HepG2 (cell line): ENCODE measurements around the gene GPR158. TPM values are rescaled to one million over a fixed set of nuclear protein-coding genes. Genes with fewer than 3 reads are reported as not detected.

Source experiments
- ATAC-seq: fragments of 200-7000 bp; cut with Tn5 transposase; 3 replicates; pipeline ENCODE4 v1.9.1; 2020; ENCODE audit warnings: mild to moderate bottlenecking, moderate library complexity
- BruUV-seq: library from RNA; stranded (reverse); fragments of 400-500 nt; replicated peaks from 2 replicates; lab custom pipeline; 2021; lab: Mats Ljungman, UMichigan
- CTCF ChIA-PET: fragments of 300-600 bp; formaldehyde crosslinking; extraction: SDS; loops from one replicate; lab custom pipeline; 2021; ENCODE audit warnings: low total read pairs, inconsistent platforms, low intra/inter-chr PET ratio; lab: Yijun Ruan, JAX
- POLR2A ChIA-PET: fragments of 350-600 bp; sonication (Branson Sonifier 250); formaldehyde crosslinking; loops from one replicate; lab custom pipeline; 2020; ENCODE audit warnings: antibody characterized with exemption, inconsistent platforms; lab: Yijun Ruan, JAX
- DNase-seq: peaks from one replicate; pipeline ENCODE4 v3.0.0-alpha.2; 2015; ENCODE audit warnings: low spot score
- FAIRE-seq: peaks from 3 replicates; lab custom pipeline; 2011; peaks lifted over from hg19 to GRCh38; lab: Jason Lieb, UNC
- H2AFZ ChIP-seq: one replicate; pipeline ENCODE4 v1.6.1; 2011; ENCODE audit warnings: low read length, inconsistent platforms
- H3K27ac ChIP-seq: fragments of 300-600 bp; 3 replicates; pipeline ENCODE4 v1.8.0; 2011; ENCODE audit warnings: mixed run types, mild to moderate bottlenecking, mixed read lengths, low read length, inconsistent platforms; ENCODE audit not compliant: insufficient read depth; ENCODE audit errors: extremely low read length
- H3K27me3 ChIP-seq, 2 experiments: fragments of 200-600 bp in 1 of 2; 2 replicates in 1 of 2; 3 replicates in 1 of 2; pipeline versions ENCODE4 v1.6.0 to v1.8.0; 2011; ENCODE audit warnings: low read length in 2 of 2, mild to moderate bottlenecking in 2 of 2, moderate library complexity in 2 of 2, inconsistent platforms in 1 of 2; ENCODE audit not compliant: insufficient read depth in 2 of 2, control insufficient read depth in 1 of 2
- H3K36me3 ChIP-seq, 2 experiments: fragments of 200-600 bp in 1 of 2; replicated peaks in 1 of 2; 2 replicates in 1 of 2; 3 replicates in 1 of 2; pipeline versions ENCODE4 v1.5.1 to v1.8.0; 2011; ENCODE audit warnings: low read length in 2 of 2, inconsistent platforms in 1 of 2; ENCODE audit not compliant: insufficient read depth in 2 of 2, control insufficient read depth in 1 of 2
- H3K4me1 ChIP-seq: 2 replicates; pipeline ENCODE4 v1.5.1; 2012; ENCODE audit warnings: low read length, inconsistent platforms; ENCODE audit not compliant: insufficient read depth
- H3K4me2 ChIP-seq: 2 replicates; pipeline ENCODE4 v1.6.0; 2011; ENCODE audit warnings: low read depth, low read length, inconsistent platforms
- H3K4me3 ChIP-seq, 3 experiments: fragments of 200-600 bp in 1 of 3; sonication (generic), shearing (Covaris generic) in 1 of 3; replicated peaks in 1 of 3; 2 replicates each; pipeline ENCODE4 v1.5.1; 2011 to 2016; ENCODE audit warnings: low read length in 3 of 3, inconsistent platforms in 2 of 3, low read depth in 2 of 3, mild to moderate bottlenecking in 2 of 3, control low read depth in 1 of 3, mixed read lengths in 1 of 3; ENCODE audit not compliant: insufficient read depth in 1 of 3
- H3K79me2 ChIP-seq: one replicate; pipeline ENCODE4 v1.6.1; 2011; ENCODE audit warnings: low read length, inconsistent platforms; ENCODE audit not compliant: insufficient read depth
- H3K9ac ChIP-seq: 2 replicates; pipeline ENCODE4 v1.6.0; 2011; ENCODE audit warnings: mild to moderate bottlenecking, low read depth, low read length, inconsistent platforms; ENCODE audit not compliant: insufficient read depth
- H3K9me3 ChIP-seq: 2 replicates; pipeline ENCODE4 v1.5.1; 2012; ENCODE audit warnings: mild to moderate bottlenecking, low read length
- H4K20me1 ChIP-seq: 2 replicates; pipeline ENCODE4 v1.6.0; 2011; ENCODE audit warnings: inconsistent platforms, mild to moderate bottlenecking, low read length, moderate library complexity; ENCODE audit not compliant: insufficient read depth
- ETV5 ChIP-seq: IDR thresholded peaks from 2 replicates; pipeline ENCODE4 v1.6.1; 2018; ENCODE audit warnings: missing biosample characterization, missing genetic modification reagents, inconsistent platforms, borderline replicate concordance
- RAD21 ChIP-seq: fragments of 450-650 bp; formaldehyde crosslinking; IDR thresholded peaks from 2 replicates; pipeline ENCODE4 v1.5.0; 2020; ENCODE audit warnings: mild to moderate bottlenecking
- SAFB2 ChIP-seq: sonication (generic); formaldehyde crosslinking; IDR thresholded peaks from 2 replicates; pipeline ENCODE4 v1.5.1; 2020; ENCODE audit warnings: missing genetic modification reagents, low read depth, mild to moderate bottlenecking, borderline replicate concordance
- SMAD3 ChIP-seq: sonication (generic); formaldehyde crosslinking; IDR thresholded peaks from 2 replicates; pipeline ENCODE4 v1.4.0; 2020; ENCODE audit warnings: missing genetic modification reagents
- SNAI1 ChIP-seq: sonication (generic); formaldehyde crosslinking; IDR thresholded peaks from 2 replicates; pipeline ENCODE4 v1.5.0; 2020; ENCODE audit warnings: mild to moderate bottlenecking, missing genetic modification reagents, borderline replicate concordance
- SPEN ChIP-seq: sonication (generic); formaldehyde crosslinking; IDR thresholded peaks from 2 replicates; pipeline ENCODE4 v1.5.1; 2020; ENCODE audit warnings: low read depth, mild to moderate bottlenecking, missing genetic modification reagents
- SRY ChIP-seq: sonication (generic); formaldehyde crosslinking; IDR thresholded peaks from 2 replicates; pipeline ENCODE4 v1.8.0; 2022; ENCODE audit warnings: mild to moderate bottlenecking, missing genetic modification reagents
- TARDBP ChIP-seq: sonication (generic); formaldehyde crosslinking; IDR thresholded peaks from 2 replicates; pipeline ENCODE4 v1.8.0; 2022; ENCODE audit warnings: mild to moderate bottlenecking, missing genetic modification reagents
- TRIM22 ChIP-seq: fragments of 450-650 bp; IDR thresholded peaks from 2 replicates; pipeline ENCODE4 v1.6.1; 2017
- ZHX2 ChIP-seq, 2 experiments: sonication (generic) in 1 of 2; formaldehyde crosslinking in 1 of 2; IDR thresholded peaks; 2 replicates each; pipeline versions ENCODE4 v1.6.1 to v1.9.0; 2014 to 2022; ENCODE audit warnings: antibody characterized with exemption in 1 of 2, borderline replicate concordance in 1 of 2, inconsistent platforms in 1 of 2, low read depth in 1 of 2, missing genetic modification reagents in 1 of 2
- ZNF503 ChIP-seq: sonication (generic); formaldehyde crosslinking; IDR thresholded peaks from 2 replicates; pipeline ENCODE4 v1.4.0; 2020; ENCODE audit warnings: missing genetic modification reagents
- ZNF749 ChIP-seq: sonication (generic); formaldehyde crosslinking; IDR thresholded peaks from 2 replicates; pipeline ENCODE4 v1.8.0; 2022; ENCODE audit warnings: mild to moderate bottlenecking, missing genetic modification reagents, moderate library complexity, borderline replicate concordance
- ZNF781 ChIP-seq: sonication (generic); formaldehyde crosslinking; IDR thresholded peaks from 2 replicates; pipeline ENCODE4 v1.5.1; 2020; ENCODE audit warnings: borderline replicate concordance, mild to moderate bottlenecking, missing genetic modification reagents; ENCODE audit errors: not compliant biosample characterization
- ZSCAN5A ChIP-seq: sonication (generic); formaldehyde crosslinking; IDR thresholded peaks from 2 replicates; pipeline ENCODE4 v1.8.0; 2022; ENCODE audit warnings: mild to moderate bottlenecking, missing genetic modification reagents, borderline replicate concordance
- WGBS: methylation state at CpG from one replicate; pipeline ENCODE4 v1.1.6; 2017; ENCODE audit warnings: low lambda C conversion rate; 5-methylcytosine and 5-hydroxymethylcytosine counted together
- in situ Hi-C: cut with HindIII; loops from 2 replicates; pipeline ENCODE4 v1.10.0; 2017; ENCODE audit warnings: low pct_unique_long_range_greater_than_20kb; ENCODE audit not compliant: extremely low pct_ligation_motif_present
- intact Hi-C: fragments of 100-400 bp; cut with micrococcal nuclease; formaldehyde crosslinking; loops from one replicate; pipeline ENCODE4 v1.10.0; 2022; ENCODE audit not compliant: unreplicated experiment
- polyA plus RNA-seq, 8 experiments: library from polyadenylated mRNA; depleted of rRNA in 3 of 8; stranded (reverse) in 7 of 8; unstranded in 1 of 8; fragments of >200 nt; fragmentation: Illumina TruSeq in 4 of 8; extraction: Trizol in 4 of 8; gene quantifications; 2 replicates each; pipeline versions ENCODE4 v1.2.1 to v1.2.3, GENCODE V29; 2011 to 2016; ENCODE audit warnings: low read depth in 4 of 8, missing spikeins in 1 of 8, mixed read lengths in 1 of 8; ENCODE audit not compliant: insufficient read depth in 1 of 8
- total RNA-seq, 5 experiments: library from RNA; depleted of rRNA; stranded (reverse); fragments of >200 nt; fragmentation: Illumina TruSeq; extraction: Trizol; gene quantifications; 2 replicates each; pipeline ENCODE4 v1.2.3, GENCODE V29; 2016; ENCODE audit warnings: low read depth in 1 of 5

The GPR158 gene
- total and polyA plus RNA-seq, 2 of the 13 experiments (the other 11 are each of a cell fraction or from before 2014, with no cell fraction given): not detected

- no peaks in the 10 kb centered on the region for H3K36me3 ChIP-seq
- TF ChIP-seq RAD21 (no peak), ETV5 (CRISPR knock-in tag) (no peak), ZNF503 (no peak), SAFB2 (CRISPR knock-in tag) (no peak), ZNF781 (no peak), ZNF749 (CRISPR knock-in tag) (no peak), SPEN (CRISPR knock-in tag) (no peak), TRIM22 (no peak), ZSCAN5A (no peak), SNAI1 (no peak), SMAD3 (CRISPR knock-in tag) (no peak), TARDBP (CRISPR knock-in tag) (no peak), ZHX2 (IDR thresholded peaks at IDR 0.05; ENCODE audit: low read depth) (no peak), ZHX2 (CRISPR knock-in tag; IDR thresholded peaks at IDR 0.05; ENCODE audit: borderline replicate concordance) (no peak), SRY (CRISPR knock-in tag) (no peak)
- H3K27me3 ChIP-seq: no peaks in the 10 kb centered on the region
- DNase-seq (no peak), FAIRE-seq (no peak), ATAC-seq (no peak)
- WGBS: 34% methylated on average over 7 of the region's 7 CpGs
- POLR2A ChIA-PET: no interaction called here
- no TSS peak for BruUV-seq
- H3K4me3 ChIP-seq: no peak overlapping the region
- no peak overlapping the region for H3K27ac ChIP-seq
- CTCF ChIA-PET: no interaction called here
- no peak overlapping the region for H3K4me2 ChIP-seq
- intact Hi-C loops (no loop called here), in situ Hi-C loops (no loop called here)
- H3K4me1 ChIP-seq: no peaks in the 10 kb centered on the region
- no peak overlapping the region for H3K9ac ChIP-seq
- no peak overlapping the region for H2AFZ ChIP-seq
- no peaks in the 10 kb centered on the region for H4K20me1 ChIP-seq
- H3K79me2 ChIP-seq: no peaks in the 10 kb centered on the region
- H3K9me3 ChIP-seq: no peaks in the 10 kb centered on the region
Measured at GRCh38 chr10:25530306-25530705, 355.5 kb downstream of the GPR158 start.
